ENCODE data around the gene OR8B3. TPM values are rescaled to one million over a fixed set of nuclear protein-coding genes. Genes with fewer than 3 reads are reported as not detected.

The OR8B3 gene
- not detected for total RNA-seq
- 0.53 TPM for polyA plus RNA-seq (ENCODE audit: insufficient read depth, low read depth, low replicate concordance)
- long read RNA-seq, donor 1, result 0 reads
- long read RNA-seq, donor 2, result 0 reads

- DNase-seq, result no peak
- H3K27me3 ChIP-seq, result no peaks in the 10 kb centered on the region
- H3K36me3 ChIP-seq (ENCODE audit: low read depth, missing control alignments), result no peaks in the 10 kb centered on the region
- no peak within 1 kb of the TSS for H3K4me3 ChIP-seq
- intact Hi-C loops (cut with DNase I; ENCODE audit: low total_unique reads), result no loop called here
- no peaks in the 10 kb centered on the region for H3K9me3 ChIP-seq
- no peak within 1 kb of the TSS for H3K27ac ChIP-seq
- no peaks in the 10 kb centered on the region for H3K4me1 ChIP-seq
- TF ChIP-seq, protein P1, sequence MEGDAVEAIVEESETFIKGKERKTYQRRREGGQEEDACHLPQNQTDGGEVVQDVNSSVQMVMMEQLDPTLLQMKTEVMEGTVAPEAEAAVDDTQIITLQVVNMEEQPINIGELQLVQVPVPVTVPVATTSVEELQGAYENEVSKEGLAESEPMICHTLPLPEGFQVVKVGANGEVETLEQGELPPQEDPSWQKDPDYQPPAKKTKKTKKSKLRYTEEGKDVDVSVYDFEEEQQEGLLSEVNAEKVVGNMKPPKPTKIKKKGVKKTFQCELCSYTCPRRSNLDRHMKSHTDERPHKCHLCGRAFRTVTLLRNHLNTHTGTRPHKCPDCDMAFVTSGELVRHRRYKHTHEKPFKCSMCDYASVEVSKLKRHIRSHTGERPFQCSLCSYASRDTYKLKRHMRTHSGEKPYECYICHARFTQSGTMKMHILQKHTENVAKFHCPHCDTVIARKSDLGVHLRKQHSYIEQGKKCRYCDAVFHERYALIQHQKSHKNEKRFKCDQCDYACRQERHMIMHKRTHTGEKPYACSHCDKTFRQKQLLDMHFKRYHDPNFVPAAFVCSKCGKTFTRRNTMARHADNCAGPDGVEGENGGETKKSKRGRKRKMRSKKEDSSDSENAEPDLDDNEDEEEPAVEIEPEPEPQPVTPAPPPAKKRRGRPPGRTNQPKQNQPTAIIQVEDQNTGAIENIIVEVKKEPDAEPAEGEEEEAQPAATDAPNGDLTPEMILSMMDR (IDR thresholded peaks at IDR 0.05), result no peak
- TF ChIP-seq POLR2A (IDR thresholded peaks at IDR 0.05), result no peak
Measured at GRCh38 chr11:124398924-124399323, at the start of gene OR8B3. Gene OR8B3 (minus strand): TSS chr11:124399024. CDS start chr11:124397351, 1,673 bp downstream.

DNA sequence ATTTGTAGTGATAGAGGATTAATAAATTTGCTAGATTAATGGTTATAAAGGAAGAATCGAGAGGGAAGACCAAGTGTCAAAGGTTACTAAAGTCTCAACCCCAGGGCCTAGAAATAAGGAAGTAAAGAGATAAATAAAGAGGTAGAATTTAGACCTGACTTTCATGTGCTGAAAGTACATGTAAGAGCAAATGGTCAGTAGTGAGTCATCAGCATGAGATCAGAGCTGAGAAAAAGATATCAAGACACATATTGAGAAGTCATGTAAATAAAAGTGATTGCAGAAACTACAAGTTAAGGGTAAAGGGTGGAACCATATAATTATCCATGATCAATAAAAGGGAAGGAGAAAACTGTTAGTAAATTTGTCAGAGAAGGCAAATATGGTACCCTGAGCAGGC lies 48.1 kb upstream of the OR8B3 start:
- TF ChIP-seq, protein P1 (IDR thresholded peaks at IDR 0.05), result no peak
- no peak for TF ChIP-seq POLR2A (IDR thresholded peaks at IDR 0.05)
- no peak for DNase-seq
- no peaks in the 10 kb centered on the region for H3K4me1 ChIP-seq
- intact Hi-C loops (cut with DNase I; ENCODE audit: low total_unique reads), result no loop called here
- H3K4me3 ChIP-seq, result no peak overlapping the region
- no peaks in the 10 kb centered on the region for H3K27me3 ChIP-seq
- H3K36me3 ChIP-seq (ENCODE audit: low read depth, missing control alignments), result no peaks in the 10 kb centered on the region
- 80 to 95% methylated on average over 1 of the region's 1 CpG for WGBS, 2 donors
- H3K9me3 ChIP-seq, result no peaks in the 10 kb centered on the region
- H3K27ac ChIP-seq, result no peak overlapping the region

DNA sequence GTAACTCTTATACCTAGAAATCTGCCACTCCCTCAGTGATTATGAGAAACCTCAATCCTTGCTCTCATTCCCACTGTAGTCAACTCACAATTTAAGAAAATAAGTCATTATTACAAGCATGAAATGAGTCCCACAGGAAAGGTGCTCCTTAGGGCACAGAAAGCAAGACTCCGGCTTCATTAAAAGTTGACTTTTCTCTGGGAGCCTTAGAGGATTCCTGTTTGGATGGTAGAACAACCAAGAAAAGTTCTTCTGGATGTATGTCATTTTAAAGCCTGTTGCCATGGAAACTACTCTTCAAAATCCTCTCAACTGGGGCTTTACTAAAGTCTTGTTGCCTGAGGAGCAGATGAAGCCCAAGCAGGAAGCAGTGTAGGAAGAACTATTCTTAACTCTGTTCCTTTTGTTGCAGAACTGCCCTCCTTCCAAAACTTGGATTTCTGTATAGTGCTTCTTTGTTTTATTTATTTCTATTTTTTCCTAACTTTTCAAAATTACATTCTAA lies 46.9 kb upstream of the OR8B3 start, which contains the start of gene OR8B8:
TSS of gene OR8B8 (minus strand) at position 51 of the 505 bp plus-strand sequence. CDS start 4,611 bp downstream, outside the sequence.
- intact Hi-C loops (cut with DNase I; ENCODE audit: low total_unique reads), result no loop called here
- DNase-seq, result no peak
- Histone ChIP-seq H3K36me3 (ENCODE audit: low read depth, missing control alignments) (no peaks in the 10 kb centered on the region), H3K4me1 (no peaks in the 10 kb centered on the region), H3K9me3 (no peaks in the 10 kb centered on the region), H3K4me3 (no peak within 1 kb of the TSS), H3K27me3 (no peaks in the 10 kb centered on the region), H3K27ac (no peak within 1 kb of the TSS)
- 100% methylated on average over 1 of the region's 1 CpG for WGBS, 2 donors
- TF ChIP-seq POLR2A (IDR thresholded peaks at IDR 0.05), result no peak
- TF ChIP-seq, protein P1 (IDR thresholded peaks at IDR 0.05), result no peak

DNA sequence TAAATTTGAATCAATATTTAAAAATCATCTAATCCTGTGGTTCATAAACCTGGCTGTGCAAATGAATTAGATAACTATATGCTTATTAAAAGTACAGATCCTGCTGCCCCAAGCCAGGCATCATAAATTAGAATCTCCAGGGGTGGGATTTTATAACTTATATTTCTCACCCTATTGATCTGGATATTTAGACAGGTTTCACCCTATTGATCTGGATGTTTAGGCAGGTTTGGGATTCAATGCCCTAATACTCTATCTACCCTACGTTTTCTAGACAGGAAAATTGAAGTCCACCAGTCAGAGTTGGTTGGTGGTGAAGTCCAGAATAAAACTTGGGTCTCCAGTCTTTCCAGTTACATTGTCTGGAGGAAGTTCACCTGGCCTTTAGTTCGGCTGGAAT lies 44.0 kb upstream of the OR8B3 start:
- Histone ChIP-seq H3K27ac (no peak overlapping the region), H3K27me3 (no peaks in the 10 kb centered on the region), H3K4me1 (no peaks in the 10 kb centered on the region), H3K9me3 (no peaks in the 10 kb centered on the region), H3K36me3 (ENCODE audit: low read depth, missing control alignments) (no peaks in the 10 kb centered on the region), H3K4me3 (no peak overlapping the region)
- DNase-seq, result no peak
- TF ChIP-seq, protein P1 (IDR thresholded peaks at IDR 0.05), result no peak
- TF ChIP-seq POLR2A (IDR thresholded peaks at IDR 0.05), result no peak
- intact Hi-C loops (cut with DNase I; ENCODE audit: low total_unique reads), result no loop called here
- WGBS, 2 donors, result 76 to 86% methylated on average over 2 of the region's 2 CpGs

DNA sequence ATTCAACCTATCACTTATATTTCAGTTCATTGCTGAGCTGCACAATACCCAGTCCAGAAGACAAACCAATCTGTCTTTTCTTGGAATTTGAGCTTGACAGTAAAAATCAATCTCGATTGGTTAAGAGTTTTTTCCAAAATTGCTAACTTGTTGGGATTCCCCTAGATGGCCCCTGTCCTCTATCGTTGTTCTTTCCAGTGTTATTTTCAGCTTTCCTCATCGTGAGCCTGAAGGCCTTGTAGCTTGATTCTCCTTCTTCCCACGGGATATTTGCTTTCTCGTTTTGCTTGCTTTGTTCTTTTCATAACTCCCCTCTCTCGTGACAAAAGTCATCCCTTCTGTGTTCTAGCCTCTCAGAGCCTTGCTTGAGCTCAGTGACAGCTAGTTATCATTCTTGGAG lies 43.6 kb upstream of the OR8B3 start:
- Histone ChIP-seq H3K27me3 (no peaks in the 10 kb centered on the region), H3K4me3 (no peak overlapping the region), H3K27ac (no peak overlapping the region), H3K36me3 (ENCODE audit: low read depth, missing control alignments) (no peaks in the 10 kb centered on the region), H3K9me3 (no peaks in the 10 kb centered on the region), H3K4me1 (no peaks in the 10 kb centered on the region)
- no peak for TF ChIP-seq POLR2A (IDR thresholded peaks at IDR 0.05)
- TF ChIP-seq, protein P1 (IDR thresholded peaks at IDR 0.05), result no peak
- no peak for DNase-seq
- 57 to 67% methylated on average over 6 of the region's 6 CpGs for WGBS, 2 donors
- intact Hi-C loops (cut with DNase I; ENCODE audit: low total_unique reads), result no loop called here
